Measurements from ENCODE around the gene AJAP1. TPM values are rescaled to one million over a fixed set of nuclear protein-coding genes. Genes with fewer than 3 reads are reported as not detected.

AJAP1 gene
- total and polyA plus RNA-seq, 2 of the 8 experiments (the other 6 are each of a cell fraction or from before 2014, with no cell fraction given): 1.9 to 6.2 TPM

- no peak for TF ChIP-seq CHD1 (IDR thresholded peaks at IDR 0.05; ENCODE audit: low read depth, low read length)
Measured at GRCh38 chr1:4636644-4637380, 17.6 kb upstream of the AJAP1 start (continued).

Data from H1 (cell line).